ENCODE measurements around the gene COL24A1. TPM values are rescaled to one million over a fixed set of nuclear protein-coding genes. Genes with fewer than 3 reads are reported as not detected.

COL24A1 gene
- total RNA-seq, 1 experiment from 2014 or later = 0.07 TPM

- Histone ChIP-seq H3F3A (ENCODE audit: low read length, unreplicated experiment) (no peaks in the 10 kb centered on the region), H3K4me3 (ENCODE audit: low read length) (no peak overlapping the region), H3K9me3 (ENCODE audit: low read length) (0 out of 2 replicates have a peak, but pooled peaks cover 3% of the 10 kb centered on the region), H3K4me2 (ENCODE audit: low read length) (no peak overlapping the region), H3K27ac (ENCODE audit: low read length) (no peak overlapping the region), H3K9ac (ENCODE audit: low read length) (no peak overlapping the region), H3K79me2 (ENCODE audit: low read length) (no peaks in the 10 kb centered on the region), H2AFZ (ENCODE audit: low read length) (no peak overlapping the region), H3K9me2 (replicated peaks; ENCODE audit: low read length) (no peaks in the 10 kb centered on the region), H3K36me3 (ENCODE audit: low read depth, low read length) (no peaks in the 10 kb centered on the region), H3K4me1 (ENCODE audit: insufficient read depth, low read length) (no peaks in the 10 kb centered on the region), H3K27me3 (ENCODE audit: low read length) (no peaks in the 10 kb centered on the region), H4K20me1 (ENCODE audit: low read length) (no peaks in the 10 kb centered on the region)
- no TSS peak for BruUV-seq (replicated peaks)
- ChIA-PET CTCF (no interaction called here), POLR2A (ENCODE audit: unreplicated experiment) (no interaction called here)
- intact Hi-C loops (cut with micrococcal nuclease) = no loop called here
- DNase-seq = no peak
- ATAC-seq = no peak
- TF ChIP-seq EZH2phosphoT487 (IDR thresholded peaks at IDR 0.05; ENCODE audit: borderline replicate concordance, low read length) (no peak), EZH2 (IDR thresholded peaks at IDR 0.05; ENCODE audit: low read length, unreplicated experiment) (no peak), CTCF (conservative IDR thresholded peaks at IDR 0.05; ENCODE audit: low read depth, low read length) (no peak)
These were observed 255.7 kb downstream of the COL24A1 start for GRCh38 chr1:85900921-85901320.

- H3K79me2 ChIP-seq (ENCODE audit: low read length) = no peaks in the 10 kb centered on the region
- intact Hi-C loops (cut with micrococcal nuclease) = no loop called here
- DNase-seq (no peak), ATAC-seq (no peak)
- H4K20me1 ChIP-seq (ENCODE audit: low read length) = no peaks in the 10 kb centered on the region
- BruUV-seq (replicated peaks) = no TSS peak
- no peaks in the 10 kb centered on the region for H3K36me3 ChIP-seq (ENCODE audit: low read depth, low read length)
- no peaks in the 10 kb centered on the region for H3K9me2 ChIP-seq (replicated peaks; ENCODE audit: low read length)
- no peak overlapping the region for H3K27ac ChIP-seq (ENCODE audit: low read length)
- no peak overlapping the region for H2AFZ ChIP-seq (ENCODE audit: low read length)
- H3K9ac ChIP-seq (ENCODE audit: low read length) = no peak overlapping the region
- POLR2A ChIA-PET (ENCODE audit: unreplicated experiment) = no interaction called here
- H3K4me2 ChIP-seq (ENCODE audit: low read length) = no peak overlapping the region
- H3K4me3 ChIP-seq (ENCODE audit: low read length) = no peak overlapping the region
- no peaks in the 10 kb centered on the region for H3F3A ChIP-seq (ENCODE audit: low read length, unreplicated experiment)
- H3K9me3 ChIP-seq (ENCODE audit: low read length) = 0 out of 2 replicates have a peak, but pooled peaks cover 3% of the 10 kb centered on the region
- CTCF ChIA-PET = no interaction called here
- no peaks in the 10 kb centered on the region for H3K4me1 ChIP-seq (ENCODE audit: insufficient read depth, low read length)
- TF ChIP-seq EZH2phosphoT487 (IDR thresholded peaks at IDR 0.05; ENCODE audit: borderline replicate concordance, low read length) (no peak), EZH2 (IDR thresholded peaks at IDR 0.05; ENCODE audit: low read length, unreplicated experiment) (no peak), CTCF (conservative IDR thresholded peaks at IDR 0.05; ENCODE audit: low read depth, low read length) (no peak)
- H3K27me3 ChIP-seq (ENCODE audit: low read length) = no peaks in the 10 kb centered on the region
These were observed 257.7 kb downstream of the COL24A1 start for GRCh38 chr1:85898861-85899260.

- intact Hi-C loops (cut with micrococcal nuclease) = loop anchor here (1.0 kb wide), 1 partner anchor 124 kb away; no protein-coding TSS in a partner anchor
- CTCF ChIA-PET = interaction anchor here (1.0 kb wide), 1 partner anchor 15 kb away, joined by 4 read pairs; no protein-coding TSS in a partner anchor
- no peaks in the 10 kb centered on the region for H3K79me2 ChIP-seq (ENCODE audit: low read length)
These were observed 261.9 kb downstream of the COL24A1 start for GRCh38 chr1:85894651-85895050.

More at GRCh38 chr1:85894651-85895050, 261.9 kb downstream of the COL24A1 start:
- Histone ChIP-seq H3K9me2 (replicated peaks; ENCODE audit: low read length) (no peaks in the 10 kb centered on the region), H3K4me2 (ENCODE audit: low read length) (no peak overlapping the region), H3K36me3 (ENCODE audit: low read depth, low read length) (no peaks in the 10 kb centered on the region), H3K27ac (ENCODE audit: low read length) (no peak overlapping the region), H2AFZ (ENCODE audit: low read length) (no peak overlapping the region), H3K27me3 (ENCODE audit: low read length) (no peaks in the 10 kb centered on the region), H3K9me3 (ENCODE audit: low read length) (no peaks in the 10 kb centered on the region), H3K4me1 (ENCODE audit: insufficient read depth, low read length) (no peaks in the 10 kb centered on the region), H3F3A (ENCODE audit: low read length, unreplicated experiment) (no peaks in the 10 kb centered on the region), H4K20me1 (ENCODE audit: low read length) (no peaks in the 10 kb centered on the region), H3K4me3 (ENCODE audit: low read length) (no peak overlapping the region), H3K9ac (ENCODE audit: low read length) (no peak overlapping the region)
- ATAC-seq = peak; percentile 70
- TF ChIP-seq CTCF (conservative IDR thresholded peaks at IDR 0.05; ENCODE audit: low read depth, low read length) = peak; percentile 63
- TF ChIP-seq EZH2phosphoT487 (IDR thresholded peaks at IDR 0.05; ENCODE audit: borderline replicate concordance, low read length) = no peak
- POLR2A ChIA-PET (ENCODE audit: unreplicated experiment) = no interaction called here
- peak; percentile 61 for DNase-seq
- no TSS peak for BruUV-seq (replicated peaks)
